ENCODE data around the gene SHC2. TPM values are rescaled to one million over a fixed set of nuclear protein-coding genes. Genes with fewer than 3 reads are reported as not detected.

SHC2 gene
- total and polyA plus RNA-seq, 9 of the 15 experiments (the other 6 are each of a cell fraction or from before 2014, with no cell fraction given), result 0.14 to 0.36 (median 0.17) TPM; not detected in 5

DNA sequence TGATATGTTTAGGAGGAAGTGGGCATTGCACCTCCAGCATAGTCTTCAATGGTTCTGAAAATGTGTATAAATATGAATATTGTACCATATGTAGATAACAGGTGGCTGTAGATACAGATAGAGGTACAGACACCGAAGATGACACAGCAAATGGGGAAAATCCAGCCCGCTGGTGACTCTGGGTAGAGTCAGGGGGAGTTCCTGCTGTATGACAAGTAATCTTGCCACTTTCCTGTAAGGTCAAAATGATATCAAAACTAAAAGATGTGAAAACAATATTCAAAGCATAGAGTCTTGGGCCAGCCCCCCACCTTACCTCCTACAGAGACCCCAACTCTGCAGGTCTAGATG is 69.7 kb downstream of the SHC2 start:
- BruUV-seq (replicated peaks), result no TSS peak
- TF ChIP-seq KAT7 (CRISPR knock-in tag; IDR thresholded peaks at IDR 0.05; ENCODE audit: borderline replicate concordance) (no peak), ILK (tag; IDR thresholded peaks at IDR 0.05; ENCODE audit: borderline replicate concordance, low read depth) (no peak), SP1 (CRISPR knock-in tag; IDR thresholded peaks at IDR 0.05) (no peak), ZNF57 (CRISPR knock-in tag; IDR thresholded peaks at IDR 0.05) (no peak), FOSL1 (tag; conservative IDR thresholded peaks at IDR 0.05) (no peak), SIX5 (IDR thresholded peaks at IDR 0.05; ENCODE audit: borderline replicate concordance in 1 of 2, insufficient read depth in 1 of 2, low read depth in 1 of 2, low read length in 2 of 2) (no peak), CHCHD3 (CRISPR knock-in tag; IDR thresholded peaks at IDR 0.05) (no peak), RBM22 (IDR thresholded peaks at IDR 0.05; ENCODE audit: low read depth, low read length, poor library complexity, severe bottlenecking) (no peak), KDM1A (IDR thresholded peaks at IDR 0.05) (no peak)
- TF ChIP-seq, protein P1, sequence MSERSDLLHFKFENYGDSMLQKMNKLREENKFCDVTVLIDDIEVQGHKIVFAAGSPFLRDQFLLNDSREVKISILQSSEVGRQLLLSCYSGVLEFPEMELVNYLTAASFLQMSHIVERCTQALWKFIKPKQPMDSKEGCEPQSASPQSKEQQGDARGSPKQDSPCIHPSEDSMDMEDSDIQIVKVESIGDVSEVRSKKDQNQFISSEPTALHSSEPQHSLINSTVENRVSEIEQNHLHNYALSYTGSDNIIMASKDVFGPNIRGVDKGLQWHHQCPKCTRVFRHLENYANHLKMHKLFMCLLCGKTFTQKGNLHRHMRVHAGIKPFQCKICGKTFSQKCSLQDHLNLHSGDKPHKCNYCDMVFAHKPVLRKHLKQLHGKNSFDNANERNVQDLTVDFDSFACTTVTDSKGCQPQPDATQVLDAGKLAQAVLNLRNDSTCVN (CRISPR knock-in tag; IDR thresholded peaks at IDR 0.05), result no peak
- in situ Hi-C loops (cut with MboI) (no loop called here), intact Hi-C loops (cut with micrococcal nuclease) (no loop called here)
- no peak overlapping the region for H3K4me3 ChIP-seq
- H3K27me3 ChIP-seq (ENCODE audit: control insufficient read depth in 2 of 2, insufficient read depth in 2 of 2, low read length in 2 of 2), result peaks cover 23 to 43% of the 10 kb centered on the region in 2 experiments
- H3K79me2 ChIP-seq (ENCODE audit: control insufficient read depth, insufficient read depth, low read length), result no peaks in the 10 kb centered on the region
- no peak for FAIRE-seq
- H3K4me1 ChIP-seq (replicated peaks in 1 of 2; ENCODE audit: control insufficient read depth in 2 of 2, insufficient read depth in 2 of 2, low read length in 2 of 2), result peaks cover 0 to 9% of the 10 kb centered on the region in 2 experiments; a peak in 1 of 5 replicates
- no peak overlapping the region for H2AFZ ChIP-seq (ENCODE audit: low read depth, low read length)
- CTCF ChIA-PET (ENCODE audit: low intra/inter-chr PET ratio), result no interaction called here
- no peak for DNase-seq (ENCODE audit: extremely low read depth in 1 of 4, low spot score in 3 of 4)
- 0% methylated on average over 2 of the region's 2 CpGs for WGBS (ENCODE audit: insufficient coverage, low coverage, missing lambda C conversion rate)
- no peak for ATAC-seq
- H3K27ac ChIP-seq (ENCODE audit: extremely low read depth, low read depth, low read length), result no peak overlapping the region
- no peak overlapping the region for H3K9ac ChIP-seq (ENCODE audit: insufficient read depth in 1 of 2, low read depth in 2 of 2, low read length in 2 of 2)
- peaks cover 4% of the 10 kb centered on the region; the same call in 1 of the 2 replicates for H3K9me3 ChIP-seq (replicated peaks; ENCODE audit: control insufficient read depth, insufficient read depth, low read depth, low read length)
- no peaks in the 10 kb centered on the region for H3K36me3 ChIP-seq (ENCODE audit: control insufficient read depth, insufficient read depth, low read length)
- H3K4me2 ChIP-seq (ENCODE audit: insufficient read depth, low read length), result no peak overlapping the region
- H4K20me1 ChIP-seq (replicated peaks; ENCODE audit: control insufficient read depth, insufficient read depth, low read length), result no peaks in the 10 kb centered on the region
- H3K9me1 ChIP-seq (ENCODE audit: control insufficient read depth, insufficient read depth, low read length), result no peaks in the 10 kb centered on the region
- POLR2A ChIA-PET, result no interaction called here

All from K562 (cell line).